GM12878 (cell line): ENCODE results near the gene ZNF174. TPM values are rescaled to one million over a fixed set of nuclear protein-coding genes. Genes with fewer than 3 reads are reported as not detected.

ENCODE experiments used
- ATAC-seq: fragments of 200-7000 bp; cut with Tn5 transposase; 3 replicates; pipeline ENCODE4 v1.9.1; 2020; ENCODE audit warnings: mild to moderate bottlenecking, moderate library complexity
- BruUV-seq: library from RNA; stranded (reverse); fragments of 400-500 nt; replicated peaks from 2 replicates; lab custom pipeline; 2021; lab: Mats Ljungman, UMichigan
- CTCF ChIA-PET: fragments of 300-600 bp; sonication (Branson Sonifier 250); formaldehyde crosslinking; extraction: SDS; loops from one replicate; lab custom pipeline; 2021; ENCODE audit warnings: inconsistent platforms; lab: Yijun Ruan, JAX
- POLR2A ChIA-PET: fragments of 350-600 bp; formaldehyde crosslinking; extraction: SDS; loops from one replicate; lab custom pipeline; 2021; ENCODE audit warnings: inconsistent platforms; lab: Charles Lee
- RAD21 ChIA-PET: fragments of 300-600 bp; sonication (Branson Sonifier 250); formaldehyde crosslinking; loops from one replicate; lab custom pipeline; 2023; ENCODE audit warnings: antibody characterized with exemption; ENCODE audit not compliant: unreplicated experiment; lab: Charles Lee
- SMC1A ChIA-PET: fragments of 300-600 bp; sonication (Branson Sonifier 250); formaldehyde crosslinking; loops from one replicate; lab custom pipeline; 2023; ENCODE audit not compliant: unreplicated experiment, uncharacterized antibody; lab: Charles Lee
- DNase-seq: peaks from one replicate; pipeline ENCODE4 v3.0.0-alpha.2; 2011; ENCODE audit warnings: low read depth, low spot score
- FAIRE-seq: peaks from 3 replicates; lab custom pipeline; 2011; peaks lifted over from hg19 to GRCh38; lab: Jason Lieb, UNC
- H2AFZ ChIP-seq: 2 replicates; pipeline ENCODE4 v1.6.0; 2011; ENCODE audit warnings: low read depth, low read length, control low read depth; ENCODE audit not compliant: control insufficient read depth
- H3K27ac ChIP-seq: 2 replicates; pipeline ENCODE4 v1.5.1; 2011; ENCODE audit warnings: control low read depth; ENCODE audit not compliant: control insufficient read depth, insufficient read depth
- H3K27me3 ChIP-seq, 2 experiments: replicated peaks in 1 of 2; 2 replicates each; pipeline versions ENCODE4 v1.6.0 to v1.6.1; 2011; ENCODE audit warnings: low read length in 1 of 2; ENCODE audit not compliant: control insufficient read depth in 2 of 2, insufficient read depth in 2 of 2
- H3K36me3 ChIP-seq, 2 experiments: 2 replicates each; pipeline ENCODE4 v1.5.1; 2011; ENCODE audit warnings: low read length in 1 of 2; ENCODE audit not compliant: control insufficient read depth in 2 of 2, insufficient read depth in 2 of 2
- H3K4me1 ChIP-seq: 2 replicates; pipeline ENCODE4 v1.6.1; 2011; ENCODE audit warnings: mild to moderate bottlenecking, low read length, moderate library complexity, mixed read lengths; ENCODE audit not compliant: control insufficient read depth, insufficient read depth
- H3K4me2 ChIP-seq: 2 replicates; pipeline ENCODE4 v1.6.0; 2011; ENCODE audit warnings: control low read depth; ENCODE audit not compliant: control insufficient read depth, insufficient read depth
- H3K4me3 ChIP-seq: fragments of 200-600 bp; sonication (generic); 2 replicates; pipeline ENCODE4 v1.5.1; 2016
- H3K79me2 ChIP-seq: 2 replicates; pipeline ENCODE4 v1.6.0; 2011; ENCODE audit warnings: low read length; ENCODE audit not compliant: control insufficient read depth, insufficient read depth
- H3K9ac ChIP-seq: 2 replicates; pipeline ENCODE4 v1.8.0; 2011; ENCODE audit warnings: low read length, control low read depth, mixed read lengths; ENCODE audit not compliant: control insufficient read depth, insufficient read depth
- H3K9me3 ChIP-seq: replicated peaks from 3 replicates; pipeline ENCODE4 v1.5.1; 2011; ENCODE audit warnings: mild to moderate bottlenecking, low read length; ENCODE audit not compliant: control insufficient read depth, insufficient read depth
- H4K20me1 ChIP-seq: 2 replicates; pipeline ENCODE4 v1.6.0; 2011; ENCODE audit not compliant: control insufficient read depth, insufficient read depth
- CHD1 ChIP-seq: IDR thresholded peaks from 2 replicates; pipeline ENCODE4 v1.6.1; 2012; ENCODE audit warnings: low read depth, low read length, improper control_type of control experiment
- EGR1 ChIP-seq, 2 experiments: IDR thresholded peaks; 1 replicate in 1 of 2; 2 replicates in 1 of 2; pipeline ENCODE4 v1.6.1; 2011 to 2012; ENCODE audit warnings: low read depth in 2 of 2, low read length in 2 of 2, borderline replicate concordance in 1 of 2, mild to moderate bottlenecking in 1 of 2, moderate library complexity in 1 of 2
- IRF5 ChIP-seq: fragments of 450-650 bp; IDR thresholded peaks from 2 replicates; pipeline ENCODE4 v1.6.1; 2017; ENCODE audit warnings: borderline replicate concordance
- MXI1 ChIP-seq: fragments of 150-350 bp; IDR thresholded peaks from 2 replicates; pipeline ENCODE4 v1.6.1; 2011; ENCODE audit warnings: low read depth, mild to moderate bottlenecking, inconsistent platforms, low read length, improper control_type of control experiment
- MYC ChIP-seq: IDR thresholded peaks from 2 replicates; pipeline ENCODE4 v1.6.1; 2011; ENCODE audit warnings: mild to moderate bottlenecking, low read length, moderate library complexity, inconsistent platforms; ENCODE audit not compliant: insufficient read depth, insufficient replicate concordance, insufficient read length, severe bottlenecking
- NBN ChIP-seq: fragments of 450-650 bp; IDR thresholded peaks from 2 replicates; pipeline ENCODE4 v1.6.1; 2016
- NR2C1 ChIP-seq: fragments of 450-650 bp; IDR thresholded peaks from 2 replicates; pipeline ENCODE4 v1.6.1; 2017; ENCODE audit warnings: antibody characterized with exemption, mild to moderate bottlenecking, moderate library complexity
- SMARCA5 ChIP-seq: fragments of 450-650 bp; IDR thresholded peaks from 2 replicates; pipeline ENCODE4 v1.6.1; 2017; ENCODE audit warnings: mild to moderate bottlenecking
- SUPT20H ChIP-seq: IDR thresholded peaks from 2 replicates; pipeline ENCODE4 v1.6.1; 2011; ENCODE audit warnings: low read depth, mild to moderate bottlenecking, low read length, moderate library complexity, borderline replicate concordance; ENCODE audit not compliant: control insufficient read depth
- TCF7 ChIP-seq: IDR thresholded peaks from 2 replicates; pipeline ENCODE4 v1.6.1; 2014; ENCODE audit warnings: antibody characterized with exemption, borderline replicate concordance
- WGBS: methylation state at CpG from one replicate; pipeline ENCODE4 v1.1.6; 2016; ENCODE audit warnings: low lambda C conversion rate; ENCODE audit not compliant: insufficient replicate concordance, insufficient coverage; ENCODE audit errors: missing lambda C conversion rate; 5-methylcytosine and 5-hydroxymethylcytosine counted together
- in situ Hi-C: fragments of 300-500 bp; cut with MboI; formaldehyde crosslinking; loops from 9 replicates; pipeline ENCODE4 v1.14.3; 2018; ENCODE audit warnings: mixed read lengths
- intact Hi-C: fragments of 100-400 bp; cut with micrococcal nuclease; formaldehyde crosslinking; loops from one replicate; pipeline ENCODE4 v1.14.2; 2022; ENCODE audit not compliant: unreplicated experiment
- polyA plus RNA-seq, 11 experiments: library from polyadenylated mRNA; depleted of rRNA in 4 of 11; unstranded in 6 of 11; stranded (reverse) in 5 of 11; fragments of >200 nt; fragmentation: Nextera tagmentation in 4 of 11; fragmentation: Illumina TruSeq in 1 of 11; extraction: Ambion mirVana in 4 of 11; extraction: Trizol in 1 of 11; gene quantifications; 1 replicate in 1 of 11; 2 replicates in 10 of 11; pipeline versions ENCODE4 v1.2.1 to v1.2.3, GENCODE V29; 2011 to 2016; ENCODE audit warnings: inconsistent platforms in 2 of 11, missing spikeins in 2 of 11, low read depth in 1 of 11
- total RNA-seq, 4 experiments: library from RNA; depleted of rRNA in 3 of 4; stranded (reverse); fragments of >200 nt in 3 of 4; fragmentation: Illumina TruSeq in 1 of 4; extraction: Trizol in 1 of 4; gene quantifications; 2 replicates each; pipeline versions ENCODE4 v1.2.1 to v1.2.3, GENCODE V29; 2013 to 2021

Gene ZNF174
- total and polyA plus RNA-seq, 10 of the 15 experiments (the other 5 are each of a cell fraction or from before 2014, with no cell fraction given), result 3.0 to 14.3 (median 10.1) TPM

GRCh38 chr16:3375680-3376079 lies 25.3 kb upstream of the ZNF174 start:
- Histone ChIP-seq H3K4me3 (no peak overlapping the region), H3K9me3 (peaks cover 9% of the 10 kb centered on the region; the same call in 2 of the 3 replicates), H3K4me2 (no peak overlapping the region), H3K27me3 (no peaks in the 10 kb centered on the region), H3K9ac (no peak overlapping the region), H2AFZ (no peak overlapping the region), H3K79me2 (no peaks in the 10 kb centered on the region), H3K4me1 (no peaks in the 10 kb centered on the region), H3K27ac (no peak overlapping the region), H3K36me3 (no peaks in the 10 kb centered on the region), H4K20me1 (no peaks in the 10 kb centered on the region)
- POLR2A ChIA-PET, result no interaction called here
- no peak for TF ChIP-seq SUPT20H
- TF ChIP-seq SMARCA5, result no peak
- no peak for TF ChIP-seq MYC
- TF ChIP-seq MXI1, result no peak
- TF ChIP-seq IRF5, result no peak
- in situ Hi-C loops, result no loop called here
- FAIRE-seq (no peak), ATAC-seq (no peak), DNase-seq (no peak)
- WGBS, result 93% methylated on average over 5 of the region's 5 CpGs
- BruUV-seq, result no TSS peak
- SMC1A ChIA-PET, result no interaction called here
- RAD21 ChIA-PET, result no interaction called here
- CTCF ChIA-PET, result no interaction called here
- intact Hi-C loops, result no loop called here

- H3K36me3 ChIP-seq, result peaks cover 1 to 7% of the 10 kb centered on the region in 2 experiments
- TF ChIP-seq EGR1 (IDR thresholded peaks at IDR 0.05; ENCODE audit: borderline replicate concordance in 1 of 2, low read depth in 2 of 2, low read length in 2 of 2), result no peak
- TF ChIP-seq NR2C1, result no peak
- TF ChIP-seq TCF7, result no peak
- TF ChIP-seq NBN, result no peak
- no peak for TF ChIP-seq CHD1
- H3K4me2 ChIP-seq, result no peak overlapping the region
- SMC1A ChIA-PET, result no interaction called here
- RAD21 ChIA-PET, result no interaction called here
- H2AFZ ChIP-seq, result no peak overlapping the region
- in situ Hi-C loops, result no loop called here
- no peaks in the 10 kb centered on the region for H4K20me1 ChIP-seq
- no peaks in the 10 kb centered on the region for H3K27me3 ChIP-seq
- no peak overlapping the region for H3K9ac ChIP-seq
- CTCF ChIA-PET, result no interaction called here
- no peak overlapping the region for H3K4me3 ChIP-seq
- FAIRE-seq (no peak), DNase-seq (no peak), ATAC-seq (no peak)
- no peaks in the 10 kb centered on the region for H3K4me1 ChIP-seq
- peaks cover 25% of the 10 kb centered on the region for H3K9me3 ChIP-seq
- H3K79me2 ChIP-seq, result no peaks in the 10 kb centered on the region
- POLR2A ChIA-PET, result interaction anchor here (0.6 kb wide), 1 partner anchor 789 kb away, joined by 7 read pairs; no protein-coding TSS in a partner anchor
- no TSS peak for BruUV-seq
- H3K27ac ChIP-seq, result no peak overlapping the region
- intact Hi-C loops, result no loop called here
Measured at GRCh38 chr16:3377917-3378316, 23.1 kb upstream of the ZNF174 start.
